Measurements from ENCODE around the gene ZFPL1.

ZFPL1 gene

GRCh38 chr11:65060913-65061408 lies 23.1 kb upstream of the ZFPL1 start:
- no peak for FAIRE-seq

- no peak for FAIRE-seq
Measured at GRCh38 chr11:65063532-65063931, 20.5 kb upstream of the ZFPL1 start.

GRCh38 chr11:65064847-65065240 lies 19.2 kb upstream of the ZFPL1 start:
- no peak for FAIRE-seq

GRCh38 chr11:65065851-65066250 lies 18.2 kb upstream of the ZFPL1 start:
- no peak for FAIRE-seq

GRCh38 chr11:65066315-65066714 lies 17.7 kb upstream of the ZFPL1 start:
- no peak for FAIRE-seq

GRCh38 chr11:65066805-65067291 lies 17.2 kb upstream of the ZFPL1 start:
- no peak for FAIRE-seq

GRCh38 chr11:65067446-65067845 lies 16.6 kb upstream of the ZFPL1 start:
- FAIRE-seq, result no peak

GRCh38 chr11:65069217-65069616 lies 14.8 kb upstream of the ZFPL1 start:
- no peak for FAIRE-seq

- FAIRE-seq, result no peak
Measured at GRCh38 chr11:65071907-65072630, 12.0 kb upstream of the ZFPL1 start.

- FAIRE-seq, result no peak
Measured at GRCh38 chr11:65072631-65072966, 11.4 kb upstream of the ZFPL1 start.

GRCh38 chr11:65077451-65077850 lies 6.6 kb upstream of the ZFPL1 start:
- no peak for FAIRE-seq

GRCh38 chr11:65078151-65078550 lies 5.9 kb upstream of the ZFPL1 start:
- FAIRE-seq, result no peak

- no peak for FAIRE-seq
Measured at GRCh38 chr11:65078786-65079342, 5.2 kb upstream of the ZFPL1 start.

- FAIRE-seq, result no peak
Measured at GRCh38 chr11:65083134-65083833, 738 bp upstream of the ZFPL1 start.

- FAIRE-seq, result no peak
Measured at GRCh38 chr11:65084598-65085375, 765 bp downstream of the ZFPL1 start.

- FAIRE-seq, result no peak
Measured at GRCh38 chr11:65085446-65085845, 1.4 kb downstream of the ZFPL1 start.

- no peak for FAIRE-seq
Measured at GRCh38 chr11:65086809-65087208, 2.8 kb downstream of the ZFPL1 start.

GRCh38 chr11:65087216-65087615 lies 3.2 kb downstream of the ZFPL1 start:
- FAIRE-seq, result no peak

- FAIRE-seq, result no peak
Measured at GRCh38 chr11:65087827-65088226, 3.8 kb downstream of the ZFPL1 start.

- FAIRE-seq, result no peak
Measured at GRCh38 chr11:65089621-65090020, 5.6 kb downstream of the ZFPL1 start.

GRCh38 chr11:65090628-65091027 lies 6.6 kb downstream of the ZFPL1 start:
- FAIRE-seq, result no peak

GRCh38 chr11:65095427-65095826 lies 11.4 kb downstream of the ZFPL1 start:
- FAIRE-seq, result no peak

Measured in TTC549 (cell line).